ENCODE results near the gene FGFR2.
A peak's percentile ranks its signal among the peaks of the same experiment; 100 is the strongest.

The FGFR2 gene

GRCh38 chr10:121598263-121599249 is at the start of gene FGFR2:
Gene FGFR2 (minus strand): TSS chr10:121598444. CDS start chr10:121593817, 4,627 bp downstream.
- FAIRE-seq, result no peak

- FAIRE-seq, result no peak
Measured at GRCh38 chr10:121647401-121647800, 49.2 kb upstream of the FGFR2 start.

- FAIRE-seq, result no peak
Measured at GRCh38 chr10:121645696-121646095, 47.5 kb upstream of the FGFR2 start.

- FAIRE-seq, result no peak
Measured at GRCh38 chr10:121644501-121644900, 46.3 kb upstream of the FGFR2 start.

GRCh38 chr10:121640266-121640665 is 42.0 kb upstream of the FGFR2 start:
- no peak for FAIRE-seq

DNA sequence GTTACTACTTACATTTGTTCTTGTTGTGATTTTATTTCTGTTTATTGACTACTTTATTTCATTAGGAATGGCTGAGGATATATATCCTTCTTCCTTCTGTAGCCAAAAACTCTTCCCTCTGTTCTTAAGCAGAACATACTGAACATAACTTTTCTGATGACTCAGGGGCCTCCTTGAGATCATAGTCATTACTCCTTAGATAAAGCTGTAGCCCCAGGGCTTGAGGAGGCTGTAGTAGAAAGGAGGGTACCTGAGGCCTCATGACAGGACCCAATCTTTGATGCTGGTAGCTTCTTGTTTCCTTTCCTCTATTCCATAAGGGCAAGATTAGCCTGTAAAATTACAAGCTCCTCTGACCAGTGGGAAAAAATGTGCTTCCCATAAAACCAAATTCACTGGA is 41.2 kb upstream of the FGFR2 start:
- no peak for FAIRE-seq

- FAIRE-seq, result no peak
Measured at GRCh38 chr10:121637437-121637836, 39.2 kb upstream of the FGFR2 start.

- FAIRE-seq, result no peak
Measured at GRCh38 chr10:121633056-121633455, 34.8 kb upstream of the FGFR2 start.

GRCh38 chr10:121631365-121632029 is 33.3 kb upstream of the FGFR2 start:
- FAIRE-seq, result no peak

GRCh38 chr10:121628859-121629258 is 30.6 kb upstream of the FGFR2 start:
- FAIRE-seq, result no peak

GRCh38 chr10:121627876-121628581 is 29.8 kb upstream of the FGFR2 start:
- FAIRE-seq, result no peak

DNA sequence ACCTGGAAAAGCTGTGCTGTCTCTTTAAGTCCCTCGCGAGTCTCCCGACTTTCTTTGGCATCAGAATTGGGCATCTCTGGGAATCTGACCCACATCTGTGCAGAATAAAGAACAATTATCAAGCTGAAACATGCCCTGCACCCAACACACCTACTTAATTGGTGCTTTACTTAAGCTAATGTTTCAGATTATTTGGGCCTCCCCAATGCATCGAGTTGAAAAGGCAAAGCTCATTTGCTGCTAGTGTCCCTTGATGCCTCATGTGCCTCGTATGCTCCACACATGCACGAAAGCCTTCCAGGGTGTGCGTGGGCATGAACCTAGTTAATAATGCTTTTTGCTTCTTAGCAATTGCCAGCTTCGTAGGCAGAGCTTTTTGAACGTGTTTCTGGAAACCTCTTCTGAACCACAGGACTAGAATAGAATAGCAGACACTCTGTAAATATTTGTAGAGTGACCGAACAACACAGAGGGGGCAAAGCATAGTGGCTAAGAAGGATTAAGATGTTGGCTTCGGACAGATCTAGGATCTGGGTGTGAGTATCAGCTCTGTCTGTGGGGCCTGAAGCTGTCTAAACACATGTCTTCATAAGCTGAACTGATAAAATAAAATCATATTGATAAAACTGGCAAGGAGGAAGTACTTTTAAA is 26.7 kb upstream of the FGFR2 start:
- no peak for FAIRE-seq

DNA sequence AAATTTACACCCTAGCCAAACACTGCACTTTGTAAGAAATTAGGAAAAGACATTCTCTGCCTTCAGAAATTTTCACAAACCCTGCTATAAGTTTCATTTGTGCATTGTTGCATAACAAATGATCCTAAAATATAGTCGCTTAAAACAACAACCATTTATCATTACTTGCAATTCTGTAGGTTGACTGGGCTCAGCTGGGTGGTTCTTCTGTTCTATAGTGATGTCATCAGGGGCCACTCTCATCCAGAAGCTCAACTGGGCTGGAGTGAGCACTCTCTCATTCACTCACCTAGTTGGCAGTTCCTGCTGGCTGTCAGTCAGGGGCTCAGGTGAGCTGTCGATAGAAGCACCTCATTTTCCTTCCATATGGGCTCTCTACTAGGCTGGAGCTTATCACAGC is 20.7 kb upstream of the FGFR2 start:
- FAIRE-seq, result no peak

DNA sequence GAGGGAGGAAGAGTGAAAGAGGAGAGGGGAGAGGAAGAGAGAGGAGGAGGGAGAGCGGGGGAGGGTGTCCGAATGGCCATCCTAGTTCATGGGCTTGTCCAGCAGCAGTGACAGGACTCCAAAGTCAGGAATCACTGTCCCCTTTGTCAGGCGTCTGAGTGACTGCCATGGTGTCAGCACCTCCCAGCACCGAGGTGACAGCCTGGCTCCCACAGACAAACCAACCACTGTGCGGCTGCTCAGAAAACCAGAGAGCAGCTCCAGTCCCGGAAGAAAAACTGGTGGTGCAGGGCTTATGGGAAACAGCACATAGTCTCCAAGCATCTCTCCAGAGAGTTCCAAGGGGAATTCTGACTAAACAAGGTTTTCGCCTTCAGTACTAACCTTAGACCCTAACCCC is 18.9 kb upstream of the FGFR2 start:
- no peak for FAIRE-seq

DNA sequence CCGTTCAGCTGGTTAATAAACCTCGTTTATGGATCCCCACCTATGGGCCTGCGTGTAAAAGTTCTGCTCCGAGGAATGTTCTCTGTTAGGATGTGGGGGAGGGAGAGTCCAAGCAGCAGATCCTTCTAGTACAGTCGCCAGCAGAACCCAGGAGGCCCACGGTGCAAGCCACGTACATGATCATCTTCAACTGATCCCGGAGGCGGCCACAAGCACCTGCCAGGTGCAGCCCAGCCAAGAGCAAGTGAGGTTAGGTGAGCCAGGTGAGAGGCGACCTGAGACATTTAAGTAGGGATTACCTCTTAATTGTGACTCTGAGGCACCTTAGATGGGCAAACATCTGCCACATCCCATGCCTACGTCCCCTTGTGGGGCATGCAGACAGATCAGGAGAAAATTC is 18.0 kb upstream of the FGFR2 start:
- no peak for FAIRE-seq

- no peak for FAIRE-seq
Measured at GRCh38 chr10:121615836-121616235, 17.6 kb upstream of the FGFR2 start.

GRCh38 chr10:121615435-121615793 is 17.2 kb upstream of the FGFR2 start:
- FAIRE-seq, result peak; percentile 61

- FAIRE-seq, result no peak
Measured at GRCh38 chr10:121614613-121615434, 16.6 kb upstream of the FGFR2 start.

DNA sequence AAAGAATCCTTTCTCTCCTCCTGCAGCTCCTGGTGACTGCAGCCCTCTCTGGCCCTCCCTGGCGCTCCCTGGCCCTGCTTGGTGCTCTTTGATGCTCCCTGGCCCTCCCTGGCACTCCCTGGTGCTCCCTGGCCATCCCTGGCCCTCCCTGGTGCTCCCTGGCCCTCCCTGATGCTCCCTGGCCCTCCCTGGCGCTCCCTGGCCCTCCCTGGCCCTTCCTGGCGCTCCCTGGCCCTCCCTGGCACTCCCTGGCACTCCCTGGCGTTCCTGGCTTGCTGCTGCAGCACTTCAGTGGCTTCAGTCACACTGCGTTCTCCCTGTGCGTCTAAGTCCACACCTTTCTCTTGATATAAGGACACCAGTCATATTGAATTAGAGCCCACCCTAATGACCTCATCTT is 15.2 kb upstream of the FGFR2 start:
- no peak for FAIRE-seq

GRCh38 chr10:121611393-121612159 is 13.3 kb upstream of the FGFR2 start:
- no peak for FAIRE-seq

- FAIRE-seq, result no peak
Measured at GRCh38 chr10:121610798-121611323, 12.6 kb upstream of the FGFR2 start.
